ENCODE measurements around the gene JPT1.
A peak's percentile ranks its signal among the peaks of the same experiment; 100 is the strongest.
"Not testable (repeated sequence)": the region's sequence is repeated elsewhere in the genome, so short reads cannot be mapped to it uniquely, and the experiment has no call there.

Gene JPT1

GRCh38 chr17:75181608-75182318 lies 27.5 kb upstream of the JPT1 start:
- H3K9ac ChIP-seq (ENCODE audit: low read depth in 1 of 2, low read length in 2 of 2) = peak overlapping the region; percentile 78 to 87
- peaks cover 3 to 17% of the 10 kb centered on the region in 2 donors for H3K4me1 ChIP-seq (ENCODE audit: control insufficient read depth in 1 of 2, insufficient read depth in 2 of 2, low read length in 2 of 2)

GRCh38 chr17:75181110-75181509 lies 26.8 kb upstream of the JPT1 start:
- Histone ChIP-seq H3K36me3 (ENCODE audit: control insufficient read depth in 1 of 2, insufficient read depth in 2 of 2, low read length in 2 of 2) (peaks cover 9 to 37% of the 10 kb centered on the region in 2 donors), H3K4me3 (ENCODE audit: low read depth in 1 of 2, low read length in 2 of 2) (peak overlapping the region; percentile 79 to 92), H3K9me3 (ENCODE audit: control insufficient read depth in 1 of 2, low read length in 2 of 2) (no peaks in the 10 kb centered on the region), H3K27ac (ENCODE audit: low read depth, low read length) (no peak overlapping the region), H3K9ac (ENCODE audit: low read depth in 1 of 2, low read length in 2 of 2) (peak overlapping the region; percentile 78 to 87), H3K4me1 (ENCODE audit: control insufficient read depth in 1 of 2, insufficient read depth in 2 of 2, low read length in 2 of 2) (peaks cover 3 to 17% of the 10 kb centered on the region in 2 donors), H3K27me3 (ENCODE audit: control insufficient read depth in 1 of 2, insufficient read depth in 2 of 2, low read length in 2 of 2) (no peaks in the 10 kb centered on the region)

More at GRCh38 chr17:75181608-75182318, 27.5 kb upstream of the JPT1 start:
- H3K27me3 ChIP-seq (ENCODE audit: control insufficient read depth in 1 of 2, insufficient read depth in 2 of 2, low read length in 2 of 2) = no peaks in the 10 kb centered on the region
- H3K36me3 ChIP-seq (ENCODE audit: control insufficient read depth in 1 of 2, insufficient read depth in 2 of 2, low read length in 2 of 2) = peaks cover 6 to 31% of the 10 kb centered on the region in 2 donors
- peak overlapping the region; percentile 93 for H3K27ac ChIP-seq (ENCODE audit: low read depth, low read length)
- H3K4me3 ChIP-seq (ENCODE audit: low read depth in 1 of 2, low read length in 2 of 2) = peak overlapping the region; percentile 79 to 92
- no peaks in the 10 kb centered on the region for H3K9me3 ChIP-seq (ENCODE audit: control insufficient read depth in 1 of 2, low read length in 2 of 2)

- Histone ChIP-seq H3K36me3 (ENCODE audit: control insufficient read depth in 1 of 2, insufficient read depth in 2 of 2, low read length in 2 of 2) (peaks cover 17 to 64% of the 10 kb centered on the region in 2 donors), H3K27ac (ENCODE audit: low read depth, low read length) (no peak overlapping the region), H3K9me3 (ENCODE audit: control insufficient read depth in 1 of 2, low read length in 2 of 2) (no peaks in the 10 kb centered on the region), H3K9ac (ENCODE audit: low read depth in 1 of 2, low read length in 2 of 2) (no peak overlapping the region), H3K27me3 (ENCODE audit: control insufficient read depth in 1 of 2, insufficient read depth in 2 of 2, low read length in 2 of 2) (no peaks in the 10 kb centered on the region), H3K4me1 (ENCODE audit: control insufficient read depth in 1 of 2, insufficient read depth in 2 of 2, low read length in 2 of 2) (peaks cover 3 to 17% of the 10 kb centered on the region in 2 donors), H3K4me3 (ENCODE audit: low read depth in 1 of 2, low read length in 2 of 2) (no peak overlapping the region)
Measured at GRCh38 chr17:75178453-75178852, 24.1 kb upstream of the JPT1 start.

- peaks cover 22 to 77% of the 10 kb centered on the region in 2 donors for H3K36me3 ChIP-seq (ENCODE audit: control insufficient read depth in 1 of 2, insufficient read depth in 2 of 2, low read length in 2 of 2)
- H3K27ac ChIP-seq (ENCODE audit: low read depth, low read length) = no peak overlapping the region
- no peak overlapping the region for H3K4me3 ChIP-seq (ENCODE audit: low read depth in 1 of 2, low read length in 2 of 2)
- peaks cover 3 to 17% of the 10 kb centered on the region in 2 donors for H3K4me1 ChIP-seq (ENCODE audit: control insufficient read depth in 1 of 2, insufficient read depth in 2 of 2, low read length in 2 of 2)
- H3K9ac ChIP-seq (ENCODE audit: low read depth in 1 of 2, low read length in 2 of 2) = no peak overlapping the region
- no peaks in the 10 kb centered on the region for H3K9me3 ChIP-seq (ENCODE audit: control insufficient read depth in 1 of 2, low read length in 2 of 2)
- H3K27me3 ChIP-seq (ENCODE audit: control insufficient read depth in 1 of 2, insufficient read depth in 2 of 2, low read length in 2 of 2) = no peaks in the 10 kb centered on the region
Measured at GRCh38 chr17:75176625-75177024, 22.3 kb upstream of the JPT1 start.

GRCh38 chr17:75174996-75175395 lies 20.7 kb upstream of the JPT1 start:
- no peak overlapping the region for H3K27ac ChIP-seq (ENCODE audit: low read depth, low read length)
- H3K4me3 ChIP-seq (ENCODE audit: low read depth in 1 of 2, low read length in 2 of 2) = no peak overlapping the region
- no peaks in the 10 kb centered on the region for H3K9me3 ChIP-seq (ENCODE audit: control insufficient read depth in 1 of 2, low read length in 2 of 2)
- H3K36me3 ChIP-seq (ENCODE audit: control insufficient read depth in 1 of 2, insufficient read depth in 2 of 2, low read length in 2 of 2) = peaks cover 22 to 79% of the 10 kb centered on the region in 2 donors
- peaks cover 0 to 5% of the 10 kb centered on the region in 2 donors for H3K4me1 ChIP-seq (ENCODE audit: control insufficient read depth in 1 of 2, insufficient read depth in 2 of 2, low read length in 2 of 2)
- H3K27me3 ChIP-seq (ENCODE audit: control insufficient read depth in 1 of 2, insufficient read depth in 2 of 2, low read length in 2 of 2) = no peaks in the 10 kb centered on the region
- no peak overlapping the region for H3K9ac ChIP-seq (ENCODE audit: low read depth in 1 of 2, low read length in 2 of 2)

GRCh38 chr17:75173526-75173925 lies 19.2 kb upstream of the JPT1 start:
- no peaks in the 10 kb centered on the region for H3K4me1 ChIP-seq (ENCODE audit: control insufficient read depth in 1 of 2, insufficient read depth in 2 of 2, low read length in 2 of 2)
- peaks cover 17 to 72% of the 10 kb centered on the region in 2 donors for H3K36me3 ChIP-seq (ENCODE audit: control insufficient read depth in 1 of 2, insufficient read depth in 2 of 2, low read length in 2 of 2)
- no peaks in the 10 kb centered on the region for H3K9me3 ChIP-seq (ENCODE audit: control insufficient read depth in 1 of 2, low read length in 2 of 2)
- no peaks in the 10 kb centered on the region for H3K27me3 ChIP-seq (ENCODE audit: control insufficient read depth in 1 of 2, insufficient read depth in 2 of 2, low read length in 2 of 2)
- H3K9ac ChIP-seq (ENCODE audit: low read depth in 1 of 2, low read length in 2 of 2) = no peak overlapping the region
- H3K4me3 ChIP-seq (ENCODE audit: low read depth in 1 of 2, low read length in 2 of 2) = no peak overlapping the region
- H3K27ac ChIP-seq (ENCODE audit: low read depth, low read length) = peak overlapping the region; percentile 20

GRCh38 chr17:75168998-75169397 lies 14.7 kb upstream of the JPT1 start:
- H3K4me1 ChIP-seq (ENCODE audit: control insufficient read depth in 1 of 2, insufficient read depth in 2 of 2, low read length in 2 of 2) = no peaks in the 10 kb centered on the region
- H3K9me3 ChIP-seq (ENCODE audit: control insufficient read depth in 1 of 2, low read length in 2 of 2) = no peaks in the 10 kb centered on the region
- no peaks in the 10 kb centered on the region for H3K27me3 ChIP-seq (ENCODE audit: control insufficient read depth in 1 of 2, insufficient read depth in 2 of 2, low read length in 2 of 2)
- no peak overlapping the region for H3K4me3 ChIP-seq (ENCODE audit: low read depth in 1 of 2, low read length in 2 of 2)
- H3K9ac ChIP-seq (ENCODE audit: low read depth in 1 of 2, low read length in 2 of 2) = no peak overlapping the region
- peaks cover 10 to 46% of the 10 kb centered on the region in 2 donors for H3K36me3 ChIP-seq (ENCODE audit: control insufficient read depth in 1 of 2, insufficient read depth in 2 of 2, low read length in 2 of 2)
- H3K27ac ChIP-seq (ENCODE audit: low read depth, low read length) = no peak overlapping the region

- H3K27me3 ChIP-seq (ENCODE audit: control insufficient read depth in 1 of 2, insufficient read depth in 2 of 2, low read length in 2 of 2); H3K9me3 ChIP-seq (ENCODE audit: control insufficient read depth in 1 of 2, low read length in 2 of 2); H3K9ac ChIP-seq (ENCODE audit: low read depth in 1 of 2, low read length in 2 of 2); H3K4me3 ChIP-seq (ENCODE audit: low read depth in 1 of 2, low read length in 2 of 2); H3K4me1 ChIP-seq (ENCODE audit: control insufficient read depth in 1 of 2, insufficient read depth in 2 of 2, low read length in 2 of 2); H3K27ac ChIP-seq (ENCODE audit: low read depth, low read length): not testable (repeated sequence)
- H3K36me3 ChIP-seq (ENCODE audit: control insufficient read depth in 1 of 2, insufficient read depth in 2 of 2, low read length in 2 of 2) = peaks cover 0 to 23% of the 10 kb centered on the region in 2 donors
Measured at GRCh38 chr17:75164606-75165005, 10.3 kb upstream of the JPT1 start.

- H3K9me3 ChIP-seq (ENCODE audit: control insufficient read depth in 1 of 2, low read length in 2 of 2) = no peaks in the 10 kb centered on the region
- no peaks in the 10 kb centered on the region for H3K4me1 ChIP-seq (ENCODE audit: control insufficient read depth in 1 of 2, insufficient read depth in 2 of 2, low read length in 2 of 2)
- H3K4me3 ChIP-seq (ENCODE audit: low read depth in 1 of 2, low read length in 2 of 2) = no peak overlapping the region
- H3K9ac ChIP-seq (ENCODE audit: low read depth in 1 of 2, low read length in 2 of 2) = no peak overlapping the region
- H3K27ac ChIP-seq (ENCODE audit: low read depth, low read length) = no peak overlapping the region
- H3K36me3 ChIP-seq (ENCODE audit: control insufficient read depth in 1 of 2, insufficient read depth in 2 of 2, low read length in 2 of 2) = peaks cover 0 to 17% of the 10 kb centered on the region in 2 donors
- no peaks in the 10 kb centered on the region for H3K27me3 ChIP-seq (ENCODE audit: control insufficient read depth in 1 of 2, insufficient read depth in 2 of 2, low read length in 2 of 2)
Measured at GRCh38 chr17:75163074-75163473, 8.8 kb upstream of the JPT1 start.

- Histone ChIP-seq H3K27me3 (ENCODE audit: control insufficient read depth in 1 of 2, insufficient read depth in 2 of 2, low read length in 2 of 2) (no peaks in the 10 kb centered on the region), H3K9ac (ENCODE audit: low read depth in 1 of 2, low read length in 2 of 2) (no peak overlapping the region), H3K4me3 (ENCODE audit: low read depth in 1 of 2, low read length in 2 of 2) (no peak overlapping the region), H3K27ac (ENCODE audit: low read depth, low read length) (no peak overlapping the region), H3K36me3 (ENCODE audit: control insufficient read depth in 1 of 2, insufficient read depth in 2 of 2, low read length in 2 of 2) (no peaks in the 10 kb centered on the region), H3K4me1 (ENCODE audit: control insufficient read depth in 1 of 2, insufficient read depth in 2 of 2, low read length in 2 of 2) (peaks cover 0 to under 1% of the 10 kb centered on the region in 2 donors), H3K9me3 (ENCODE audit: control insufficient read depth in 1 of 2, low read length in 2 of 2) (no peaks in the 10 kb centered on the region)
Measured at GRCh38 chr17:75160211-75160610, 5.9 kb upstream of the JPT1 start.

All from duodenal mucosa (tissue), 2 donors.